ENCODE results near the gene UBAC1.

GRCh38 chr9:135932656-135933055, 28.5 kb downstream of the UBAC1 start:
- TF ChIP-seq CTCF (conservative IDR thresholded peaks at IDR 0.05) (no peak), ZFX (IDR thresholded peaks at IDR 0.05) (no peak)
